ENCODE measurements around the gene TAS2R14.

- no peak for TF ChIP-seq CTCF (IDR thresholded peaks at IDR 0.05; ENCODE audit: poor library complexity, severe bottlenecking)
- TF ChIP-seq POLR2AphosphoS5 (IDR thresholded peaks at IDR 0.05) = no peak
- TF ChIP-seq MXI1 (conservative IDR thresholded peaks at IDR 0.05; ENCODE audit: poor library complexity, severe bottlenecking) = no peak
Measured at GRCh38 chr12:10910380-10910779, 28.7 kb downstream of the TAS2R14 start.

Measured in neural cell (in vitro differentiated cells).